HG02973 (cell line): Measurements from ENCODE around the gene ENTR1.

ENCODE experiments used
- ATAC-seq: cut with Tn5 transposase; IDR thresholded peaks from one replicate; pipeline ENCODE4 v1.9.1; 2021; ENCODE audit warnings: moderate library complexity; ENCODE audit not compliant: unreplicated experiment

ENTR1 gene, protein sequence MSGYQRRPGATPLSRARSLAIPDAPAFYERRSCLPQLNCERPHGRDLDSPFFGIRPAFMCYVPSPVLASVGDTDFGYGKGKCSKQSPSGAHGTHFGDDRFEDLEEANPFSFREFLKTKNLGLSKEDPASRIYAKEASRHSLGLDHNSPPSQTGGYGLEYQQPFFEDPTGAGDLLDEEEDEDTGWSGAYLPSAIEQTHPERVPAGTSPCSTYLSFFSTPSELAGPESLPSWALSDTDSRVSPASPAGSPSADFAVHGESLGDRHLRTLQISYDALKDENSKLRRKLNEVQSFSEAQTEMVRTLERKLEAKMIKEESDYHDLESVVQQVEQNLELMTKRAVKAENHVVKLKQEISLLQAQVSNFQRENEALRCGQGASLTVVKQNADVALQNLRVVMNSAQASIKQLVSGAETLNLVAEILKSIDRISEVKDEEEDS

DNA sequence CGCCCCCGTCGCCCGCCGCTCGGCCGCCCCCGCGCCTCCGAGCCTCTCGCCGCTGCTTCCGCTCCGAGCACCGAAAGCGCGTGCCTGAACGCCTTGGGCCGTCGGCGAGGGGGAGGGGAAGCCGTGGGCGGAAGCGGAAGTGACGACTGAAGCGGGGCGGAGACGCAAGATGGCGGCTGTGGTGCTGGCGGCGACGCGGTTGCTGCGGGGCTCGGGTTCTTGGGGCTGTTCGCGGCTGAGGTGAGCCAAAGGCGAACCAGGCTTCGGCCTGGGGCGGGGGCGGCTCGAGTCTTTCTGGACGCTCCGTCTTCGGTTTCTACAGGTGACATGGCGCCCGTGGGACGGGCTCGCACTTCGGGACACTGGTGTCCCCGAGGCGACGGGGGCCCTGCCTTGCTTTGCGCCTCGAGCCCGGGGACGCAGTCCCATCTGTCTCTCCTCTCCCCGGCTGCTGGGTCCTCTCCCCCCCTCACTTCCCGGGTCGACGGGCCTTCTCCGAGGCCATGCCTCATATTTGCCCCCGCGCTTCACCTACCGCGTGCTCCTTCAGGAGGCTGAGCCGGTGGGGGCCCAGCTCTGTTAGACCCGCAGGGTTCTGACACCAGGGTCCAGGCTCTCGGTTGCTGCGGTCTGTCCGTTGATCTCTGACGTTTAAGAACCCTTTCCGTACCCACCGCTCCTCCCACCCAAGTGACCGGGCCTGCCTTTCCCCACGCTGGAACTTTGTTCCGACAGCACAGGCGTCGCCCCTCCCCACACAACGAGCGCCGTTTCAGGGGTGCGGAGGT lies at the start of gene ENTR1, which contains the start of gene PMPCA:
Gene ENTR1 (minus strand): TSS at position 115 of the 788 bp plus-strand sequence. CDS start 217 bp downstream, outside the sequence.
Gene PMPCA (plus strand): TSS at position 159 of the 788 bp plus-strand sequence. CDS start 11 bp downstream, at position 170.
- ATAC-seq = peak; percentile 62

GRCh38 chr9:136459425-136459824 lies 49.0 kb upstream of the ENTR1 start:
- ATAC-seq = no peak

DNA sequence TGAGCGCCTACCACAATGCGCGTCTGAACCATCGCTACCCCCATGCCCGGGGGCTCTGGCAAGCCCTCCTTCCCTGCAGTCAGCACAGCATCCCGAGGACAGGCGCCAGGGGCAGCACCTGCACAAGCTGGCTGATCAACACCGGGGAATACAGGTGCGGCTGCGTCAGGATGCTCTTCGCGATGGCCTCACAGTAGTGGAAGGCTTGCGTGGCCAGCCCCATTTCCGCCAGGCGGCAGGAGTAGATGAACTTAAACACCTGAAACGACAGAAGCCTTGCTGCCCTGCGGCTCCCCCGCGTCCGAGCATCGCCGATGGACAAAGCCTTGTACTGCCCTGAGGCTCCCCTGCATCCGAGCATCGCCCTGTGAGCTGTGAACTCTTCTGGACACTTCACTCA lies 46.9 kb upstream of the ENTR1 start:
- no peak for ATAC-seq

GRCh38 chr9:136456258-136456657 lies 45.8 kb upstream of the ENTR1 start:
- ATAC-seq = no peak

GRCh38 chr9:136455043-136456002 lies 44.9 kb upstream of the ENTR1 start:
- no peak for ATAC-seq

- ATAC-seq = no peak
These were observed 43.8 kb upstream of the ENTR1 start for GRCh38 chr9:136454026-136454796.

DNA sequence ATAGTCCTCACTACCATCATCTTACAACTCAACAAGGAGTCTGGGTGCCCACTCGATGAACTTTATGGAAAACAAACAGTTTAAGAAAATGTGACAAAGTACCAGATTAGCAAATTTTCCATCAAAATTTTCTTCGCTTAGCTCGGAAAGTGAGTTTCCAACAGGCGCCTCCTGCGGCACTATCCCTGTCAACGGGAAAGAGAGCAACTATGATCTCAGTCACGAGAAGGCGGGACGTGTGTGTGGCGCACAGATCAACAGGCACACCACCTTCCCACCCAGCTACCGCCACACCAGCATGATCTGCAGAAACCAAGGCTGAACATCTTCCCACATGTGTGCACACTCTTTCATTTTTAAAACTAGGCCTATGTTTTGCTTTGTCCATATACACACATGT lies 42.9 kb upstream of the ENTR1 start:
- ATAC-seq = no peak

- no peak for ATAC-seq
These were observed 40.9 kb upstream of the ENTR1 start for GRCh38 chr9:136451221-136451877.

DNA sequence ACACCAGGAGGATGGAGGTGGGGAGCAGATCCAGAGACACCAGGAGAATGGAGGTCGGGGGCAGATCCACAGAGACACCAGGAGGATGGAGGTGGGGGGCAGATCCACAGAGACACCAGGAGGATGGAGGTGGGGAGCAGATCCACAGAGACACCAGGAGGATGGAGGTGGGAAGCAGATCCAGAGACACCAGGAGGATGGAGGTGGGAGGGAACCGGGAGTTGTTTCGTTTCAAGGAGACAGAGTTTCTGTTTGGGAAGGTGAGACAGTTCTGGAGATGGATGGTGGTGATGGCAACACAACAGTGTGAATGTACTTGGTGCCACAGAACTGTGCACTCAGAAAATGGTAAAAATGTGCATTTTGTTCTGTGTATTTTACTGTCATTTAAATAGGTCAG lies 38.2 kb upstream of the ENTR1 start:
- no peak for ATAC-seq

- ATAC-seq = no peak
These were observed 36.9 kb upstream of the ENTR1 start for GRCh38 chr9:136447173-136447778.

- no peak for ATAC-seq
These were observed 35.4 kb upstream of the ENTR1 start for GRCh38 chr9:136445799-136446198.

- no peak for ATAC-seq
These were observed 33.7 kb upstream of the ENTR1 start for GRCh38 chr9:136444102-136444501.

- ATAC-seq = no peak
These were observed 33.3 kb upstream of the ENTR1 start for GRCh38 chr9:136443687-136444086.

- ATAC-seq = no peak
These were observed 32.7 kb upstream of the ENTR1 start for GRCh38 chr9:136443087-136443486.

DNA sequence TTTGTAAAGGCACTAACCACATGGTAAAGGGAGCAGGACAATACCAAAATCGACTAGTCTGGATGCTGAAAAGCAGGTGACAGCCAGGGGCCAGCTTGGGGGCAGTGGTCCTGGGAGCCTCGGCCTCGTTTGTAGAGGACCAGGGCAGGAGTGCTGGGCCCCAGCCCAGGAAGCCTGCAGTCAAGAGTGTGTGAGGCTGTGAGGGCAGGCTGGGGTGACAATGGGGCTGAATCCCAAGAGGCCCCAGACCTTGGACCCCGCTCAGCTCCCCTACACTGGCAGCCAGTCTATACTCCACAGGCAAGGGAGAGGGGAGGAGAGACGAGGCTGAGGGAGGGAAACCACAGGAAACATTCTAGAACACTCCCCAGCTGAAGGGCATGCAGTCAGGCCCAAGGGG lies 31.9 kb upstream of the ENTR1 start:
- no peak for ATAC-seq

DNA sequence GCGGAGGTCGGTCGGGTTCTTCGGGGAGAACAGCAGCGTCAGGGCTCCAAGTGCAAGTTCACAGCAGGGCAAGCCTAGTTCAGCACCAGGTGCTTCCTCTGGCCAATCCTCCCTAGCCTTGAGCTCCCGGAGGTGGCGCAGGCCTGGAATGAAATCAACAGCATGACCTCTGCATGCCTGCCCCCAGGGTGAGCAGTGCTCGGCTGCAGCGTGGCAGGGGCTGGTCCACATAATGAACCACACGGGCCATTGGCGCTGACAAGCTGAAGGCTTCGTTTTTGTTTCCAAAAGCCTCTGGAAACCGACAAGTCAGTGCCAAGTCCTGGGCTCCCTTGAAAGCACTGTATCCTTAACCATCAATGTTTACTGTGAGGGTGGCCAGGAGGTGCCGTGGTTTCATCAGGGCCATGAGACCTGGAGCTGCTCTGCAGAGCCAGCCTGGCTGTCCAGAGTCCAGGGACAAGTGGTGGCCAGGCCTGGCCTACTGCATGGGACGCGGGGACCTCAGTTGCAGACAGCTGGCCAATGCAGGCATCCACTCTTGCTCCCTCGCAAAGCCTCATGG lies 31.3 kb upstream of the ENTR1 start:
- ATAC-seq = no peak

- ATAC-seq = no peak
These were observed 30.8 kb upstream of the ENTR1 start for GRCh38 chr9:136441191-136441680.
